Fibroblast of pulmonary artery (primary cell): Measurements from ENCODE around the gene INTS3.
A peak's percentile ranks its signal among the peaks of the same experiment; 100 is the strongest.

Experiments used
- DNase-seq: peaks from one replicate; pipeline ENCODE4 v3.0.0-alpha.2; 2010; ENCODE audit warnings: low read depth
- H3K4me3 ChIP-seq: replicated peaks from 2 replicates; pipeline ENCODE4 v1.5.1; 2011; ENCODE audit warnings: low read depth, mild to moderate bottlenecking, control low read depth, low read length, moderate library complexity
- TF ChIP-seq, protein P1 (sequence below): IDR thresholded peaks from 2 replicates; pipeline ENCODE4 v1.5.1; 2011; ENCODE audit warnings: mild to moderate bottlenecking, control low read depth, low read length, inconsistent platforms; ENCODE audit errors: missing control alignments

Gene INTS3

DNA sequence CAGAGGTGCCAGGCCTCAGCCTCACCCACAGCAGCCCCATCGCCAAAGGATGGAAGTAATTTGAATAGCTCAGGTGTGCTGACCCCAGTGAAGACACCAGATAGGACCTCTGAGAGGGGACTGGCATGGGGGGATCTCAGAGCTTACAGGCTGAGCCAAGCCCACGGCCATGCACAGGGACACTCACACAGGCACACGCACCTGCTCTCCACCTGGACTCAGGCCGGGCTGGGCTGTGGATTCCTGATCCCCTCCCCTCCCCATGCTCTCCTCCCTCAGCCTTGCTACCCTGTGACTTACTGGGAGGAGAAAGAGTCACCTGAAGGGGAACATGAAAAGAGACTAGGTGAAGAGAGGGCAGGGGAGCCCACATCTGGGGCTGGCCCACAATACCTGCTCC lies 34.4 kb upstream of the INTS3 start:
- no peak for DNase-seq
- TF ChIP-seq, protein P1, sequence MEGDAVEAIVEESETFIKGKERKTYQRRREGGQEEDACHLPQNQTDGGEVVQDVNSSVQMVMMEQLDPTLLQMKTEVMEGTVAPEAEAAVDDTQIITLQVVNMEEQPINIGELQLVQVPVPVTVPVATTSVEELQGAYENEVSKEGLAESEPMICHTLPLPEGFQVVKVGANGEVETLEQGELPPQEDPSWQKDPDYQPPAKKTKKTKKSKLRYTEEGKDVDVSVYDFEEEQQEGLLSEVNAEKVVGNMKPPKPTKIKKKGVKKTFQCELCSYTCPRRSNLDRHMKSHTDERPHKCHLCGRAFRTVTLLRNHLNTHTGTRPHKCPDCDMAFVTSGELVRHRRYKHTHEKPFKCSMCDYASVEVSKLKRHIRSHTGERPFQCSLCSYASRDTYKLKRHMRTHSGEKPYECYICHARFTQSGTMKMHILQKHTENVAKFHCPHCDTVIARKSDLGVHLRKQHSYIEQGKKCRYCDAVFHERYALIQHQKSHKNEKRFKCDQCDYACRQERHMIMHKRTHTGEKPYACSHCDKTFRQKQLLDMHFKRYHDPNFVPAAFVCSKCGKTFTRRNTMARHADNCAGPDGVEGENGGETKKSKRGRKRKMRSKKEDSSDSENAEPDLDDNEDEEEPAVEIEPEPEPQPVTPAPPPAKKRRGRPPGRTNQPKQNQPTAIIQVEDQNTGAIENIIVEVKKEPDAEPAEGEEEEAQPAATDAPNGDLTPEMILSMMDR: no peak

DNA sequence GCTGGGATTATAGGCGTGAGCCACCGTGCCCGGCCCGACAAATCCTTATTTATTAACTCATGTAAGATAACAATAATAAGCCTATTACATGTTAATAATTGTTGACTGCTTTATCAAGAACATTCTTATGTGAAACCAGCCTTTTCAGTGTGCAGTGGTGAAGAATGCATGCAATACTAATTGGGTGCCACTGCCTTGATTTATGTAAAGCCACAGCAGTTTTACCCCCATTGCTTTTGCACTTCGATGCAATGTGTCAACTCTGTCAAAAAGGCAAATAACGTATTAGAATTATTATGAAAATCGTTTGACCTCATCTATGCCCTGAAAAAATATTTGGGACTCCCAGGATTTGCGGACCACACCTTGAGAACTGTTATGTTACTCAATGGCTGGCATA lies 31.1 kb upstream of the INTS3 start:
- peak; percentile 10 for DNase-seq
- TF ChIP-seq, protein P1: no peak
- no peak overlapping the region for H3K4me3 ChIP-seq

More for the DNA sequence above, 34.4 kb upstream of the INTS3 start:
- H3K4me3 ChIP-seq: no peak overlapping the region

DNA sequence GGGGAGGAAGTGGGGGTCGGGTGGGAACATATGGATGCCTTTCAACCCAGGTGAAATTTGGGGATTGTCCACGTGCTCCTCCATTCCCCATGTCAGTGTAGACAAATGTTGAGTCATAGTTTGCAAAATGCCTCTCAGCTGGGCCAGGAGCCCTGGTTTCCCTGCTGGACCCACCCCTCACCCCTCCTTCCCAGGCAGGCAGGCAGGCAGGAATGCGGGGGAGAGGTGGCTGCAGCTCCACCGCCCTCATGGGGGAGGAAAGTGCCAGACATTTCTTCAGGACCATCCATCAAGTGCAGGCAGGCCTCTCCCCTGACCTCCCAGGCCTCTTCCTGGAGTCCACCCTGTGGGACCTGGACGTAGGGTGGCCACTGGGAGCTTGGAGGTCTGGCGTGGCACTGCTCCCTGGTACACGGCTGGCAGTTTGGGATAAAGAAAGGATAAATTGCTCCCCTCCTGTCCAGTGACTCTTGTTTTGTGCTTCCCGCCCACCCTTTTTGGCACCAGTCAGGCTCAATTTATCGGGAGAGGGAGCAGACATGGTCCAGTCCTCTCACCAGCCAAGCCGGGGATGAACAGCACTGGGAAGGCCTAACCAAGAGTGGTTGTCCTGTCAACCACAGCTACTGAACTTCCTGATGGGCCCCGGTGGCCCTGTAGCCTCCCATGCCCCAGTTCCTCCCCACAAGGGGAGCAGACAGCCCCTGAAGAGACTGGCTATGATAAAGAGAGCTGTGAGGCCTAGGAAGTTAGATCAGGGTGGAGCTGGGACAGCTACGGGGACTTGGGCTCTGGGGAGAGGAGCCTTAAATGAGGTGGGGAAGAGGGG lies 30.4 kb upstream of the INTS3 start:
- H3K4me3 ChIP-seq: no peak overlapping the region
- TF ChIP-seq, protein P1: no peak
- DNase-seq: peak; percentile 97

DNA sequence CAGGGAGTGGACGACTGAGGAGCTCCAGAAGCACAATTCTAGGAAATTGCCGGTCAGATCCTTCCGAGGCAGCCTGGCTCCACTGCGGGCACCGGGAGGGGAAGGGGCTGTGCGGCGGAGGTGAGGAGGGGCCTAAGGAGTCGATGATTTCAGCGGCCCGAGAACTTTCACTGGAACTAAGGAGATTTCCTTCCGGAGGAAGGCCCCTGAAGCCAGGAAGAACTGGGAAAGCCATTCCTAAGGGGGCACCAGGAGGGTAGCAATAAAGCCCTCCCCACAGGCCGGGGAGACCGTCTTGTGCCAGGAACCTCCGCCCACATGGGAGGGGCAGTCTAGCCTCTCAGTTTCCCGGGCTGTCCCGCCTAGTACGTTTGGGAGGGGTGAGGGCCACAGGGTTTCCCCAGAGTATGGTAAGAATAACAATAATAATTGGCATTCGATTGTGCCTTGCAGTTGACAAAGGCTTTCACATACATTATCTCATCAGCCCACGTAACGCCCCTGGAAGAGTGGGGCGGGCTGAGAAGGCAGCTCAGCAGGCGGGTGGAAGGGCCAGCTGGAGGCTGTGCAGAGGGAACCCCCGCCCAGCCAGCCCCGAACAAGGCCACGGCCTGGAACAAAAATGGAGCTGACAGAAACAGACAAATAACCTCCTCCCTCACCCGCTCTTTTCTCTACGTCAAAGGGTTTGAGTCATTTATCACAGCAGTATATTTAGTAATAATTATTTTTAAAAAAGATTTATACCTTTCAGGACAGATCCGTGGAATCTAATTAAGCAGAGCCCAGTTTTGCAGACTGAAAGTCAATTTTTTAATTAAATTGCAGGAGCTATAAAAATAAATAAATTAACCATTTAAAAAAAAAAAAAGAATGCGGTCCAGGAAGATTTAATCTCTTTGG lies 29.6 kb upstream of the INTS3 start:
- TF ChIP-seq, protein P1: no peak
- no peak overlapping the region for H3K4me3 ChIP-seq
- DNase-seq: peak; percentile 93

DNA sequence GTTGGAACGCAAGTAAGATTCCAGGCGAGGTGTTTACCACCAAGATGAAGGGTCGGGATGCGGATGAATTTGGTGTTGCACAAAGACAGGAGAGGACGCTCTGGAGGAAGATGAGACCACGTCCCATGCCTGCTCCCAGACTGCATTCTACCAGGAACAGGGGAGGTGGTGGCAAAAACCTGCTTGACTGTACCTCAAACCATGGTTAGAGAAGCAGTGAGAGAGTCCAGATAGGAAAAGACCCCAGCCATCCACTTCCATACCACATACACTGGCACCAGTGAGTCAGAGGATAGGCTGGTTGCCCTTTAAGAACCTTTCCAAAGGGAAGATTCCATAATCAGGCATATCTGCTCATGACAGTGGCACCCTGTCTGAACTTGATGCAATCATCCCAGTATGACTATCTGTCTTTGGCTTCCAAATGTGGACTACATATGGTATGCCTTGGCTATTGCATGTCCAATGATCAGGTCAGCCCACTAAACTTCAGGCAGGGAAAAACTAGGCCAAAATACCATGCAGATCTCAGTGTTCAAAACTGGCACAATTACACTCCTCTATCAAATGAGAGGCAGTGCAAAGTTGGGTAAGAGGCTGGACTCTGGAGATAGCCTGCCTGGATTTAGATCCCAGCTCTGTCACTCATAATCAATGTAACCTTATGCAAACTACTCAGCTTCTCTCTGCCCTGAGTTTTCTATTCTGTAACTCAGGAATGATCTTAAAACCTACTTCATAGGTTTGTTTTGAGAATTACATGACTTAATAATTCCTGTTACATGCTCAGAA lies 28.7 kb upstream of the INTS3 start:
- no peak overlapping the region for H3K4me3 ChIP-seq
- peak; percentile 35 for DNase-seq
- TF ChIP-seq, protein P1: no peak

DNA sequence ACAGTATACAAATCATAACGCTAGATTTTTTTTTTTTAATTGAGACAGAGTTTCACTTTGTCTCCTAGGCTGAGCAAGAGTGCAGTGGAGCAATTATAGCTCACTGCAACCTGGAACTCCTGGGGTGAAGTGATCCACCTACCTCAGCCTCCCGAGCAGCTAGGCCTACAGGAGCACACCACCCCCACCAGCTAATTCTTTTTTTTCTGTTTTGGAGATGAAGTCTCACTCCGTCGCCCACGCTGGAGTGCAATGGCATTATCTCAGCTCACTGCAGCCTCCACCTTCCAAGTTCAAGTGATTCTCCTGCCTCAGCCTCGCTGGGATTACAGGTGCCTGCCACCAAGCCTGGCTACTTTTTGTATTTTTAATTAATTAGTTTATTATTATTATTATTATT lies 28.1 kb upstream of the INTS3 start:
- no peak overlapping the region for H3K4me3 ChIP-seq
- no peak for DNase-seq
- TF ChIP-seq, protein P1: no peak
